GM21786 (cell line): Measurements from ENCODE around the gene ZNF75A.
A peak's percentile ranks its signal among the peaks of the same experiment; 100 is the strongest.

Source experiments
- ATAC-seq: cut with Tn5 transposase; IDR thresholded peaks from one replicate; pipeline ENCODE4 v1.9.1; 2021; ENCODE audit not compliant: unreplicated experiment

The ZNF75A gene

DNA sequence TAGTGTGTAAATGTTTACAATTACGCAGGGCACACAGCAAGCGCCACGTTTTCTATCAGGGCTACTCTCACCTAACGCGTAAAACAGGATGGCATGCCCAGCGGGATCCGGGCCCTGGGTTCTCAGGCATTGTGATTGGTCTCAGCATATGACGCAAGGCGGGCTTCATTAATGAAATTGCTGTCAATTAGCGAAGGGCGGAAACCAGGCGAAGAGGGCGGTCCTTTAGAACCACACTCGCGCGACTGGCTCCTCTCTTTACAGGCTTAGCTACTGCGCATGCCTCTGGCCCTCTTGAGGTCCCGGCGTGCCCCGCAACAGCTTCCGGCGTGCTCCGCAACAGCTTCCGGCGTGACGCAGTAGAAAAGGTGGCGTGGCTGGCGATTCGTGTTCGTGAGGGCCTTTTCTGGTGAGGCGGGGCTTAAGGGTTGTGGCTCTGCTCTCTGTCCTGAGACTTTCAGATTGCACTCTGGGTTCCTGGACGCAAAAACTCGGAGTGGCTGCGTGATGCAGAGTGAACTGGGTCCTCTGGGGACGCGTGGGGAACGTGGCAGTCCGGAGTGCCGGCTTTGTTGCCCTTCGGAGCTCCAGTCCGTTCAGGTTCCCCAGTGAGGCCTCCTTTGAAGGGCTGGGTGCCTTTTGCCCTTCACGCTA, 59.6 kb downstream of the ZNF75A start:
- ATAC-seq = peak; percentile 83
